GM11168 (cell line): ENCODE measurements around the gene CDH2.

Experiments
- in situ Hi-C: fragments of 300-500 bp; cut with MboI; formaldehyde crosslinking; loops from one replicate; pipeline ENCODE4 v1.12.0; 2022; ENCODE audit warnings: low sequenced_read_pairs; ENCODE audit not compliant: unreplicated experiment

CDH2 gene

DNA sequence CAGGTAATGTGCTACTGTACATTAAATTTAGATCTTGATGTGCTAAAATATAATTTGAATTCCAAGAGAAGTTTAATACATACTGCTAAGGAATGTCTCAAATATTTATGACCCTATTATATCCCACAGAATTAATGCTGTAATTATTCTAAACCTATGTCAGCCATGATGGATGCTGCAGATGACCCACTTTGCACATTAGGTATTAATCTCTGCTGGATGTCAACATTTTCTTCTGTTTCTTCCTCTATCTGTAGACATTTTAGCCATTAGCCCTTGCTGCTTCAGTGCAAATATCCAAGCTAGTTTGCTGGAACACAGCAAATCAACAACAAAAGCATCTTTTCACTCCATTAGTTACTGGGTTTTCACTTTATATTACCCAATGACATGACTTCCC, 164.6 kb downstream of the CDH2 start:
- in situ Hi-C loops, result no loop called here

DNA sequence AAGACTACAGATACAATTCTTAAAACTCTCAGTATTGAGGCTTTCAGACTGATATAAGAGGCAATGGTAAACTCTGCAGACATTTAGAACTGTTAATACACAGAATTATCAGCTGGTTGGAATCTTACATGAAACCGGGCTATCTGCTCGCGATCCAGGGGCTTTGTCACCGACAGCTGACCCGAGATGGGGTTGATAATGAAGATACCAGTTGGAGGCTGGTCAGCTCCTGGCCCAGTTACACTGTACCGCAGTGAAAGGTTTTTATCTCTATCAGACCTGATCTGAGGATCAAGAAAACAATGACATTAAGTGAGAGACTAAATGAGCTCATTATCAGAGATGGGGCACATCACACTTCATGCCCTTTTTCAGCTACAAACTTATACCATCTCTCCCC, 167.3 kb downstream of the CDH2 start:
- in situ Hi-C loops, result no loop called here

DNA sequence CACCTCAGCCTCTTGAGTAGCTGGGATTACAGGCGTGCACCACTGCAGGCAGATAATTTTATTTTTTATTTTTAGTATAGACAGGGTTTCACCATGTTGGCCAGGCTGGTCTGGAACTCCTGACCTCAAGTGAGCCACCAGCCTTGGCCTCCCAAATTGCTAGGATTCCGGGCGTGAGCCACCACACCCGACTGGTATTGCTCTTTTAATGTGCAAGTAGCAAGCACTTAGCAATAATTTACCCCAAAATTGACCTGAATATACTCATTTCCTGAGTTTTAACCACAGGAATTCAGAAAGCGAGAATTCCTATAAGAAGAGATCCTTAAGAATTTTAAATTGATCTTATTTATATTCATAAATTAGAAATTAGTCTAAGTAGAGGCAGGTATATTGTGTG, 169.1 kb downstream of the CDH2 start:
- in situ Hi-C loops, result no loop called here

DNA sequence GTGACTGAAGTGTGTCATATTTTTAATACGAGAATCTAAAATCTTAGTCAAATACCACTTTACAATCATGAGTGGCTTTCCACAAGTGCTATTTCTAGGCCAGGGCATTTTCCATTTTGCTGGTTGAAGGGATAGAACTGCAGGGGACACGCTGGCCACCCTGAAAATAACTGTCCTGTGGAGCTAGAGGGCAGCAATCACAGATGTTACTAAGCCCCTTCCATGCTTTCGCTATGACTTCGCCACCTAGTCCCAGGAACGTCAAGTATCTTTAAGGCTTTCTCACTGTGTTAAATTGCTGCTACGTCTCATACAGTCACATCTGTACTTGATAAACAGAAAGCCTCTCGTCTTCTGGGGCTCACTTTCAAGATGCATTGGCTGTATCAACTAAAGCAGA, 171.8 kb downstream of the CDH2 start:
- in situ Hi-C loops, result no loop called here

- in situ Hi-C loops, result no loop called here
These were observed 172.3 kb downstream of the CDH2 start for GRCh38 chr18:28004606-28005005.

DNA sequence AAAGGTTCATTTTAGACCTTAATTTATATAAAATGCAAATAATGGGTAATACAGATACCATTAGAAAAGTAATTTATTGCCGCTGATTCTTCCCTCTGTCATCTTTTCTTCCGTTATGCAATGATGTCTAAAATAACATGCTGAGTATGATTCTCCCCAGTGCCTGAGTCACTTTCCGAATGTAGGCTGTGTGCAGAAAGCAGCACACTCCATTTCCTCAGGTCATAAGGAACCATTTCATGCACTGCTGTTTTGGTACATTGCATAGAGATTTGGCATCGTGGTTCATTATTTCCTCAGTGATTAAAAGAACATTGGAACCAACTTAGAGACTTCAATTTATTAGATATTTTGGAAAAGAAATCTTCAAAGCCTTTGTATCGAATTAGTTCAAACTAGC, 173.5 kb downstream of the CDH2 start:
- in situ Hi-C loops, result no loop called here

DNA sequence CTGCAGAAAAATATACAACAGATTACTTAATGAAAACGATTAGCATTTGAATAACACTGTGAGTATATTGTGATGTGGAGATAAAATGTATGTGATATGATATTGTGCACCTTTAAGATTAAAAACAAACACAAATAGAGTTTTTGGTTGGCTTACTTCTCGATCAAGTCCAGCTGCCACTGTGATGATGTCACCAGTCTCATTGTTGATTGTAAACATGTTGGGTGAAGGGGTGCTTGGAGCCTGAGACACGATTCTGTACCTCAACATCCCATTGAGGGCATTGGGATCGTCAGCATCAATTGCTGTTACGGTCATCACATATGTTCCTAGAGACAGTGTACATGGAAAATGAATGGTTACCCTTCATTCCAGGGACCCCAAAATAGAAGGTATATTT, 174.1 kb downstream of the CDH2 start:
- in situ Hi-C loops, result no loop called here

GRCh38 chr18:27996801-27997272, 180.1 kb downstream of the CDH2 start:
- in situ Hi-C loops, result no loop called here

DNA sequence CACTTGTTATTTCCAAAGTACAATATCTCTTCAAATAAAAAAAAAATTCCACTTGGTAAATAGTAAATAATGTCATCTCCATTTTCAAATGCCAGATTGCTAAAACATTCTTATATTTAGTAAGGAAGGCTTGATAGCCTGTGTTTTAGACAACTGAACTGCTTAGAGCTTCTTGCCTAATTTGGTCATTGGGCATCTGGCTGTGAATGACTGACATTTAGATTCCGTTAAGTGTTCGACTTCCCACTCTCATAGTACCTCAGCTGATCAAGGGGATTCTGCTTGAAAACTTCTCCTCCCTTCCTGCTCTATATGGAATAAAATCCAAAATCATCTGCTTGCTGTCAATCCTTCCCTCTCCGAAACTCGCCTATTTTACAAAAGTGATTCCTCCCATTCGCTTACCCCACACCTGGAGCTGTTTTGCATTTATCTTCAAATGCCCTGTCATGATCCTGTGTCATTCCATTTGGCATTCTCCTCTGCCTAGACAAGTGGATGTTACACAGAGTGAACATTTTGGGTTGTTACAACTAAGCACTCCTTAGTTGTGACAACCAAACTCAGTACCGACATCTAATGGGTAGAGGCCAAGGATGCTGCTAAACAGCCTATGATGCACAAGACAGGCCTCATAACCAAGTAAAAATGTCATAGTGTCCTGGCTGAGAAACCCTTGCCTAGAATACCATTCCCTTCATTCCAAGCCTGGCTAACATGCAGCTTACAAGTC, 181.0 kb downstream of the CDH2 start:
- in situ Hi-C loops, result no loop called here

- in situ Hi-C loops, result no loop called here
These were observed 182.4 kb downstream of the CDH2 start for GRCh38 chr18:27994571-27994970.

- in situ Hi-C loops, result no loop called here
These were observed 185.5 kb downstream of the CDH2 start for GRCh38 chr18:27991391-27991790.

- in situ Hi-C loops, result no loop called here
These were observed 191.1 kb downstream of the CDH2 start for GRCh38 chr18:27985832-27986231.

DNA sequence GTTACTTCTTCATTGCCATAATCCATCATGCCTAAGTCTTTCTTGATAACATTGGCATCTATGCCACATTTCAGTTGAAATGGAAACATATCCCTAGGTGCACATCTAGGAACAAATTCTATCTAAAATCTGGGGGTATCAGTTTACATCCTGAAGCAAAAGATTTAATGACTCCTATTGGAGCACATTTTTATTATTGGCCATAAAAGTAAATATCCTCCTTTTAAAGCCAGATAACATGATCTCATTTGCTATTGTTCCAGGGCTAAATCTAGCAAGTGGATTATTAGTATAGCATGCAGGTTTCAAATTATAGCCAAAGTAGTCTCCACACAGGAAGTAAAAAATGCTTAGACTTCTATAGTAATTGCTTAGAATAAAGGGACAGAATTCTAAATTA, 193.2 kb downstream of the CDH2 start:
- in situ Hi-C loops, result no loop called here

DNA sequence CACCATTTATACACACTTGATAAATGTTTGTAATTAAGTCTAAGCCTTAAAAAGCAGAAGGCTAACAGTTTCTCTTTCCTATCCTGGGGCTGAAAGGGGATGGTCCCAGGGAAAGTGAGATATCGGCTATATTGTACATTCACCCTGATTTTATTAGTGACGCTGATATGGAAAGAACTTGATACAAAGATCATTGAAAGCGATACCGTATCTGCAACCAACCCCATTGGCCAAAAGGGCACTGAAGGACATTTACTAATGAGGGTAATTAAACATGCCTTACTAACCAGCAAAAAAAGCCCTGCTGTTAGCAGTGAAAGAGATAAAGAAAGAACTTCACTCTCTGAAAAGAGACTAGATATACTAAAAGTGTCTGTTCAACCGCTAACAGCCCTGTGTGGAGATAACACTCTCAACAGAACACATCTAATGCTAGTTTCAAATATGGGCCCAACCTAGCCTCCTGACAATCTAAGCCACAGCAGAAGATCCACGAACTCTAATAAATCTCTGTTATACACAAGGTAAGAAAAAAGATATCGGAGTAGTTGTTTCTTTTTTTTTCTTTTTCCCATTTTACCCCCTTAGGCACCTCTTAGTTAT, 200.0 kb downstream of the CDH2 start:
- in situ Hi-C loops, result no loop called here

- in situ Hi-C loops, result no loop called here
These were observed 206.6 kb downstream of the CDH2 start for GRCh38 chr18:27970321-27970720.

DNA sequence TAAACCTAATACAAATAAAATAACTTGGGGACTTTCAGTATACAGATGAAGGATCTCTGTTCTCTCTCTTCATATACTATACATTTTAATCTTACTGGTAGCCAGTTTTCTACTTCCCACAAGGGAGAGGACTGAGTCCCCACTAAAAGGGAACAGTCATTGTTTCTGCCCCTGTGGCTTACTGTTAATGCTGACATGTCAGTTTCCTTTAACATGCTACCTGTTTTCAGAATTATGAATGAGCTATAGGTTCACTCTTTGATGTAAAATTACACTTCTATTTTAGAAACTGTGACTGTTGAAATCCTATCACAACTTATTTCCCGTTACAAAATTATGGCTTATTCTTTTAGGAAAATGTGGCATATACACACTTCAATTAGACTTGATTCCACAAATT, 207.7 kb downstream of the CDH2 start:
- in situ Hi-C loops, result no loop called here

GRCh38 chr18:27967913-27968824, 208.8 kb downstream of the CDH2 start:
- in situ Hi-C loops, result no loop called here

DNA sequence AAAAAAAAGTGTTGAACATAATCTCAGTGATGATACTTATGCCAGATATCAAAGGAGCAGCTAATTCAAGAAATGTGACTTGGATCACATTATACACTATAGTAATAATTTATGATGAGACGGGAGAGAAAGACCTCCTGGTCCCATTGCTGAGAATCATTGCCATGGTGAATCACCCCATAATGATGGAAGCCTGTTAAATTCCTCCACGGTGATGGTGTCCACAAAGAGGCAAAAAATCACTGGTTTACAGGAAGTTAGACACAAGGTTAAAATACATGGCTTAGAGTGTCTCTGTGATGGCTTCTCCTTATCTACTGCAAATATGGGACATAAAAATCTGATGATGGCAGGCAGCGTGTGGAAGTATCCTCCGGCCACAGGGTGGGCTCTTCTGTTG, 210.0 kb downstream of the CDH2 start:
- in situ Hi-C loops, result no loop called here

DNA sequence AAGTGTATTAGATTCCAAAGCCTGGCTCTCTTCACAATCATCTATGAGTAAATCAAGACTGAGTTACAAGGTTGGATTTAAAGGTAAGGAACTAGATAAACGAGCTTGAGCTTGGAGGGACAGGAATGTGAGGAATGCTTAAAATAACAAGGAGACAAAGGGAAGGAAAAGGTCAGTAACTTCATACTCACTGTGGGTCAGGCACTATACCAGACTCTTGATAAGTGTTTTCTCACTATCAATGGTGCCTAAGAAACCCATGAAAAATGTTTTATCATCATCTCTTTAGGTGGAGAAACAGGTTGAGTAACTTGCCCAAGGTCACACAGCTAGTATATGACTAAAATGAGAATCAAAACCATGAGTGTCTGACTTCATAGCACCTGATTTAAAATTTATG, 212.1 kb downstream of the CDH2 start:
- in situ Hi-C loops, result no loop called here

GRCh38 chr18:27959101-27959500, 217.8 kb downstream of the CDH2 start:
- in situ Hi-C loops, result no loop called here

GRCh38 chr18:27956001-27956640, 220.8 kb downstream of the CDH2 start:
- in situ Hi-C loops, result no loop called here
